Fibroblast of lung (primary cell): ENCODE data around the gene SIAH2.

Experiments
- EZH2 ChIP-seq: IDR thresholded peaks from 2 replicates; pipeline ENCODE4 v1.5.1; 2012; ENCODE audit warnings: low read length, control low read depth, mild to moderate bottlenecking; ENCODE audit errors: missing control alignments
- TF ChIP-seq, protein P1 (sequence below), 2 donors: IDR thresholded peaks in 1 of 2; conservative IDR thresholded peaks in 1 of 2; 1 replicate in 1 of 2; 2 replicates in 1 of 2; pipeline ENCODE4 v1.5.1; 2011 to 2012; ENCODE audit warnings: low read length in 2 of 2, control low read depth in 1 of 2, inconsistent platforms in 1 of 2, low read depth in 1 of 2, mild to moderate bottlenecking in 1 of 2

DNA sequence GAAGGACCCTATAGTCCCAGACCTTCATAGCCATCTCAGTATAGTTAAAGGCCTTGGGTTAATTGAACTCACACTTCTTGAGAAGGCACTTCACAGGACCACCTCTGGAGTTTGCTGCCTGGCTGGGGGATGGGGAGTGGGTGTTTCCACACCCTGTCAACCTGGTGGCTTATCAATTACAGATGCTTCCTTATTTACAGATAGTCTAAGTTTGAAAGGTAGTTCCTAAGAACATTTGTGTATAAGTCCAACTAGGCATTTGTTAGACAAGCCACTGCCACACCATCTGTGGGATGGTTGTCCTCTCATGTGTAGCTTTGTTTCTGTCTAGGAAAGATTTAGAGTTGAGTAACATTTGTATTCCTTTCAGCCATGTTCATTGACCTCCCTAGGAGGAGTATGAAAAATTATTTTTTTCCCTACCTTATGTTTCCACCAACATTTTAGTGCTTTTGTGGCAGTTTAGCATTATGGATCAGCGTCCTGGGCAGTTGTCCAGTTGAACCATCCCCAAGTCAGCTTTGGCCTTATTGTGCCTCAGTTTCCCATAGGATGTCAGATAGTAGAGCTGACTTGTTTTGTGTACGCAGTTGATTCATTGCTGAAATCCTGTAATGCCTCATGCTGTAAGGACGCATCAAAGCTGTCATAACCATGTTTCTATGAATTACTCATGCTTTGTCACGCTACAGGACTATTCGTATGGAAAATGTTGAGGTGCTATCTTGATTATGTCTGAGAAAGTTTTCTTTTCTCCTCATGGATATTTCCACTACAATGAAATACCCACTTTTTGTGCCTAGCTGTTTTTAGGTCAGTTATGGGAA is 21.2 kb upstream of the SIAH2 start:
- TF ChIP-seq, protein P1, sequence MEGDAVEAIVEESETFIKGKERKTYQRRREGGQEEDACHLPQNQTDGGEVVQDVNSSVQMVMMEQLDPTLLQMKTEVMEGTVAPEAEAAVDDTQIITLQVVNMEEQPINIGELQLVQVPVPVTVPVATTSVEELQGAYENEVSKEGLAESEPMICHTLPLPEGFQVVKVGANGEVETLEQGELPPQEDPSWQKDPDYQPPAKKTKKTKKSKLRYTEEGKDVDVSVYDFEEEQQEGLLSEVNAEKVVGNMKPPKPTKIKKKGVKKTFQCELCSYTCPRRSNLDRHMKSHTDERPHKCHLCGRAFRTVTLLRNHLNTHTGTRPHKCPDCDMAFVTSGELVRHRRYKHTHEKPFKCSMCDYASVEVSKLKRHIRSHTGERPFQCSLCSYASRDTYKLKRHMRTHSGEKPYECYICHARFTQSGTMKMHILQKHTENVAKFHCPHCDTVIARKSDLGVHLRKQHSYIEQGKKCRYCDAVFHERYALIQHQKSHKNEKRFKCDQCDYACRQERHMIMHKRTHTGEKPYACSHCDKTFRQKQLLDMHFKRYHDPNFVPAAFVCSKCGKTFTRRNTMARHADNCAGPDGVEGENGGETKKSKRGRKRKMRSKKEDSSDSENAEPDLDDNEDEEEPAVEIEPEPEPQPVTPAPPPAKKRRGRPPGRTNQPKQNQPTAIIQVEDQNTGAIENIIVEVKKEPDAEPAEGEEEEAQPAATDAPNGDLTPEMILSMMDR (conservative IDR thresholded peaks at IDR 0.05 in 1 of 2, IDR thresholded peaks at IDR 0.05 in 1 of 2; ENCODE audit: low read depth in 1 of 2, low read length in 2 of 2), result no peak
- no peak for TF ChIP-seq EZH2
